Effector memory CD8-positive, alpha-beta T cell (primary cell): ENCODE data around the gene FASTKD2.

ENCODE experiments used
- ATAC-seq: fragments of 150-1000 bp; cut with Tn5 transposase; replicated peaks from 2 replicates; pipeline ENCODE4 v1.10.0; 2021; ENCODE audit warnings: mild to moderate bottlenecking, moderate library complexity
- DNase-seq, 3 experiments: peaks; one replicate each; pipeline ENCODE4 v3.0.0; 2021
- H3K27ac Mint-ChIP-seq, 2 donors: one replicate each; pipeline ENCODE4 v1.8.0; 2022; ENCODE audit warnings: mild to moderate bottlenecking in 2 of 2, mixed read lengths in 2 of 2, moderate library complexity in 2 of 2
- H3K27me3 Mint-ChIP-seq, 2 donors: one replicate each; pipeline ENCODE4 v1.8.0; 2022; ENCODE audit warnings: mixed read lengths in 2 of 2
- H3K36me3 Mint-ChIP-seq: one replicate; pipeline ENCODE4 v1.8.0; 2022; ENCODE audit warnings: mild to moderate bottlenecking, moderate library complexity, mixed read lengths; ENCODE audit not compliant: insufficient read depth
- H3K4me1 Mint-ChIP-seq, 2 donors: one replicate each; pipeline ENCODE4 v1.8.0; 2022; ENCODE audit warnings: low read depth in 2 of 2, mixed read lengths in 2 of 2
- H3K4me3 Mint-ChIP-seq, 2 donors: one replicate each; pipeline ENCODE4 v1.8.0; 2022; ENCODE audit warnings: mild to moderate bottlenecking in 2 of 2, mixed read lengths in 2 of 2, moderate library complexity in 2 of 2
- H3K9me3 Mint-ChIP-seq, 2 donors: one replicate each; pipeline ENCODE4 v1.8.0; 2022; ENCODE audit warnings: mixed read lengths in 2 of 2

FASTKD2 gene

GRCh38 chr2:206764673-206765241 is 649 bp upstream of the FASTKD2 start:
- ATAC-seq (no peak), DNase-seq (no peak)
- H3K27me3 Mint-ChIP-seq, result peaks cover 0 to 1% of the 10 kb centered on the region in 2 donors
- H3K9me3 Mint-ChIP-seq, result no peaks in the 10 kb centered on the region
- peaks cover 20% of the 10 kb centered on the region for H3K36me3 Mint-ChIP-seq
- H3K27ac Mint-ChIP-seq, result peak overlapping the region; percentile 93 to 98
- peak overlapping the region in 1 of 2 donors; percentile 87 for H3K4me3 Mint-ChIP-seq
- peaks cover 16 to 20% of the 10 kb centered on the region in 2 donors for H3K4me1 Mint-ChIP-seq

- no peaks in the 10 kb centered on the region for H3K27me3 Mint-ChIP-seq
- H3K36me3 Mint-ChIP-seq, result peaks cover 34% of the 10 kb centered on the region
- H3K4me1 Mint-ChIP-seq, result peaks cover 16 to 22% of the 10 kb centered on the region in 2 donors
- DNase-seq, result no peak
- ATAC-seq, result no peak
- peak overlapping the region; percentile 93 to 98 for H3K27ac Mint-ChIP-seq
- H3K9me3 Mint-ChIP-seq, result no peaks in the 10 kb centered on the region
- peak overlapping the region in 1 of 2 donors; percentile 87 for H3K4me3 Mint-ChIP-seq
Measured at GRCh38 chr2:206766057-206766930, 888 bp downstream of the FASTKD2 start.

- H3K4me1 Mint-ChIP-seq, result peaks cover 9 to 38% of the 10 kb centered on the region in 2 donors
- no peak overlapping the region for H3K4me3 Mint-ChIP-seq
- H3K27me3 Mint-ChIP-seq, result no peaks in the 10 kb centered on the region
- DNase-seq (no peak), ATAC-seq (no peak)
- H3K9me3 Mint-ChIP-seq, result no peaks in the 10 kb centered on the region
- H3K36me3 Mint-ChIP-seq, result peaks cover 67% of the 10 kb centered on the region
- H3K27ac Mint-ChIP-seq, result peak overlapping the region in 1 of 2 donors; percentile 15
Measured at GRCh38 chr2:206774871-206775270, 9.5 kb downstream of the FASTKD2 start.

GRCh38 chr2:206776432-206776831 is 11.0 kb downstream of the FASTKD2 start:
- H3K9me3 Mint-ChIP-seq, result peaks cover 2 to 7% of the 10 kb centered on the region in 2 donors
- DNase-seq, result no peak
- no peak overlapping the region for H3K4me3 Mint-ChIP-seq

GRCh38 chr2:206780671-206781070 is 15.3 kb downstream of the FASTKD2 start:
- no peak for ATAC-seq
- peaks cover 2 to 7% of the 10 kb centered on the region in 2 donors for H3K9me3 Mint-ChIP-seq
- no peak overlapping the region for H3K4me3 Mint-ChIP-seq
- H3K27me3 Mint-ChIP-seq, result no peaks in the 10 kb centered on the region
- peaks cover 10 to 25% of the 10 kb centered on the region in 2 donors for H3K4me1 Mint-ChIP-seq
- DNase-seq, result no peak
- H3K36me3 Mint-ChIP-seq, result peaks cover 25% of the 10 kb centered on the region
- no peak overlapping the region for H3K27ac Mint-ChIP-seq

More at GRCh38 chr2:206776432-206776831, 11.0 kb downstream of the FASTKD2 start:
- H3K4me1 Mint-ChIP-seq, result peaks cover 9 to 37% of the 10 kb centered on the region in 2 donors
- no peaks in the 10 kb centered on the region for H3K27me3 Mint-ChIP-seq
- peaks cover 52% of the 10 kb centered on the region for H3K36me3 Mint-ChIP-seq
- no peak for ATAC-seq
- H3K27ac Mint-ChIP-seq, result no peak overlapping the region

GRCh38 chr2:206783718-206784117 is 18.3 kb downstream of the FASTKD2 start:
- ATAC-seq (no peak), DNase-seq (no peak)
- Mint-ChIP-seq H3K36me3 (peaks cover 40% of the 10 kb centered on the region), H3K4me1 (peaks cover 4 to 5% of the 10 kb centered on the region in 2 donors), H3K27ac (peak overlapping the region in 1 of 2 donors; percentile 68), H3K27me3 (no peaks in the 10 kb centered on the region), H3K9me3 (peaks cover 2 to 7% of the 10 kb centered on the region in 2 donors), H3K4me3 (no peak overlapping the region)

- H3K27ac Mint-ChIP-seq, result peak overlapping the region; percentile 68 to 76
- H3K9me3 Mint-ChIP-seq, result peaks cover 2 to 7% of the 10 kb centered on the region in 2 donors
- peaks cover 44% of the 10 kb centered on the region for H3K36me3 Mint-ChIP-seq
- H3K4me1 Mint-ChIP-seq, result peaks cover 1 to 5% of the 10 kb centered on the region in 2 donors
- H3K4me3 Mint-ChIP-seq, result no peak overlapping the region
- H3K27me3 Mint-ChIP-seq, result no peaks in the 10 kb centered on the region
- ATAC-seq (no peak), DNase-seq (no peak)
Measured at GRCh38 chr2:206784559-206785353, 19.4 kb downstream of the FASTKD2 start.

GRCh38 chr2:206790311-206790935 is 25.0 kb downstream of the FASTKD2 start:
- Mint-ChIP-seq H3K4me3 (no peak overlapping the region), H3K9me3 (no peaks in the 10 kb centered on the region), H3K4me1 (peaks cover 0 to 1% of the 10 kb centered on the region in 2 donors), H3K27ac (no peak overlapping the region), H3K36me3 (peaks cover 57% of the 10 kb centered on the region), H3K27me3 (no peaks in the 10 kb centered on the region)
- no peak for ATAC-seq
- no peak for DNase-seq

- no peak for ATAC-seq
- Mint-ChIP-seq H3K36me3 (peaks cover 48% of the 10 kb centered on the region), H3K4me1 (no peaks in the 10 kb centered on the region), H3K27ac (peak overlapping the region in 1 of 2 donors; percentile 26), H3K27me3 (no peaks in the 10 kb centered on the region), H3K9me3 (no peaks in the 10 kb centered on the region), H3K4me3 (no peak overlapping the region)
- no peak for DNase-seq
Measured at GRCh38 chr2:206792645-206793044, 27.2 kb downstream of the FASTKD2 start.

- no peak for DNase-seq
- Mint-ChIP-seq H3K4me3 (no peak overlapping the region), H3K36me3 (peaks cover 1% of the 10 kb centered on the region), H3K4me1 (peaks cover 2 to 7% of the 10 kb centered on the region in 2 donors), H3K27ac (no peak overlapping the region), H3K27me3 (no peaks in the 10 kb centered on the region), H3K9me3 (no peaks in the 10 kb centered on the region)
- ATAC-seq, result no peak
Measured at GRCh38 chr2:206797376-206797775, 32.0 kb downstream of the FASTKD2 start.

GRCh38 chr2:206798000-206798399 is 32.6 kb downstream of the FASTKD2 start:
- peaks cover 2 to 7% of the 10 kb centered on the region in 2 donors for H3K4me1 Mint-ChIP-seq
- H3K9me3 Mint-ChIP-seq, result no peaks in the 10 kb centered on the region
- H3K27ac Mint-ChIP-seq, result no peak overlapping the region
- no peak overlapping the region for H3K4me3 Mint-ChIP-seq
- ATAC-seq, result no peak
- no peak for DNase-seq
- no peaks in the 10 kb centered on the region for H3K27me3 Mint-ChIP-seq
- no peaks in the 10 kb centered on the region for H3K36me3 Mint-ChIP-seq

- H3K27ac Mint-ChIP-seq, result no peak overlapping the region
- no peaks in the 10 kb centered on the region for H3K27me3 Mint-ChIP-seq
- ATAC-seq, result no peak
- DNase-seq, result no peak
- no peak overlapping the region for H3K4me3 Mint-ChIP-seq
- peaks cover 2 to 7% of the 10 kb centered on the region in 2 donors for H3K4me1 Mint-ChIP-seq
- no peaks in the 10 kb centered on the region for H3K9me3 Mint-ChIP-seq
- H3K36me3 Mint-ChIP-seq, result no peaks in the 10 kb centered on the region
Measured at GRCh38 chr2:206799083-206799482, 33.7 kb downstream of the FASTKD2 start.
